DMS114 treated with DMSO at 0.1 percent for 48 hours (cell line): ENCODE measurements around the gene OGFOD1.
A peak's percentile ranks its signal among the peaks of the same experiment; 100 is the strongest.

Source experiments
- DNase-seq: peaks from one replicate; lab custom pipeline; 2025; ENCODE audit not compliant: unreplicated experiment; lab: John Stamatoyannopoulos, UW

OGFOD1 gene

DNA sequence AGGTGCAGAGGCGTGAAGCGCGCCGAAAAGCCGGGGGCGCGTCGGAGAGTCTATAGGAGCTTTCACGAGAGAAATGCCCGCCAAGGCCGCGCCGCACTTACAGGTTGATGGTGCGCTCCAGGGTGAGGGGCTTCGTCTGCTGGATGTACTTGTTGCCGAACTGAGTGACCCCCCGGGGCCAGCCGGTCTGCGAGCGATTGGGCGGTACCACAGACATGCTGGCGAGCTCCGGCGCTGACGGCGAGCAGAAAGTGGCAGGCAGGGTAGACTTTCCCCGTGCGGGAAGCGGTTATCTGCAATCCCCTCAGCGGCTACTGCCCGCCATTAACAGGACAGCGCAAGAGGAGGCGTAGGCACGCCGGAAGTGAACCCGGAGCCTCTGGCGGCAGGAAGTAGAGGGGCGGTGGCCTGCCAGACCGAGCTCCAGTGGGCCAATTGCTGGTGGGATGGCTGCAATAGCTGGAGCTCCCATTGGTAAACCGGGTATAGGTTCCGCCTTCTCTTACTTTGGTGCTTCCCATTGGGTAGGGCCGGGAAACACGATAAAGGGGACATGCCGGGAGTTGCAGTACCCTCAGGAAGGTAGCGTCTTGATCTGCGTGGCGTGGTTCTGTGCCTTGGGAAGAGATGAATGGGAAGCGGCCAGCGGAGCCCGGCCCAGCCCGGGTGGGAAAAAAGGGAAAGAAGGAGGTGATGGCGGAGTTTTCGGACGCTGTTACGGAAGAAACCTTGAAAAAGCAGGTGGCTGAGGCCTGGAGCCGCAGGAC lies at the start of gene OGFOD1, which contains the start of gene NUDT21:
Gene OGFOD1 (plus strand): TSS at position 569 of the 767 bp plus-strand sequence. CDS start 59 bp downstream, at position 628.
Gene NUDT21 (minus strand): TSS at position 347 of the 767 bp plus-strand sequence. CDS start 130 bp downstream, at position 217.
- DNase-seq: peak; percentile 99

DNA sequence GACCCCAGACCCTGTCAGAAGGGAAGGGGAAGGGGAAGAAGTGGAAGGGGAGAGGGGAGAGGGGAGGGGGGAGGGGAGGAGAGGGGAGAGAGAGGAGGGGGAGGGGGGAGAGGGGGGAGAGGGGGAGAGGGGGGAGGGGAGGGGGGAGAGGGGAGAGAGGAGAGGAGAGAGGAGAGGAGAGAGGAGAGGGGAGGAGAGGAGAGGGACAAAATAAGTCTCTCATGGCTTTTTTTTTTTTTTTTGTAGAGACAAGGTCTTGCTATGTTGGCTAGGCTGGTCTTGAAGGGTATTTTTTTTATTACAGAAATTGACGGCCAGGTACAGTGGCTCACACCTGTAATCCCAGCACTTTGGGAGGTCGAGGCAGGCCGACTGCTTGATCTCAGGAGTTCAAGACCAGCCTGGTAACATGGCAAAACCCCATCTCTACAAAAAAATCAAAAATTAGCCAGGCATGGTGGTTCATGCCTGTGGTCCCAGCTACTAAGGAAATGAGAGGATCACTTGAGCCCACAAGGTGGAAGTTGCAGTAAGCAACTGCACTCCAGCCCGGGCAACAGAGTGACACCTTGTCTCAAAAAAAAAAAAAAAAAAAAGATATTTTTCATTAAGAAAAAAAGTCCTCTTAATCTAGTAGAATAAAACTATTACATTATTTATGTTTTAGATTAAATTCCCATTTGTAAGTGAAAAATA lies 45.2 kb upstream of the OGFOD1 start:
- DNase-seq: no peak

- DNase-seq: no peak
These were observed 42.8 kb upstream of the OGFOD1 start for GRCh38 chr16:56408379-56409098.

DNA sequence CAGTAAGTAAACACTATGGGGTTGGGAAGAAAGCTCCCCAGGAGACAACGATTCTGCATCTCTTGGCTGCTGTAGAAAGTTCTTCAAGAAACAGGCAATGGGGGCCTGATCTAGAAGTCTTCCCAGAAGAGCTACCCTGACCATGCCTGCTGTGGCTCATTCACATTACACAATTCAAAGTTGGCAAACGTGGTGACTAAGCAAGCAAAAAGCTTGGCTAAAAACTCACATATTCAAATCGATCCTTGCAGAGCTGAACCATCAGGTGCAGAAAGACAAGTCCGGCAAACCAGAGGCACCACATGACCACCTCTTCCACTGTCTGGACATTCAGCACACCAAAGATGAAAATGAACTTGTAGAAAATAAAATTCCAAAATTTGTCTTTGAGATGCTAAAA lies 42.2 kb upstream of the OGFOD1 start:
- no peak for DNase-seq

DNA sequence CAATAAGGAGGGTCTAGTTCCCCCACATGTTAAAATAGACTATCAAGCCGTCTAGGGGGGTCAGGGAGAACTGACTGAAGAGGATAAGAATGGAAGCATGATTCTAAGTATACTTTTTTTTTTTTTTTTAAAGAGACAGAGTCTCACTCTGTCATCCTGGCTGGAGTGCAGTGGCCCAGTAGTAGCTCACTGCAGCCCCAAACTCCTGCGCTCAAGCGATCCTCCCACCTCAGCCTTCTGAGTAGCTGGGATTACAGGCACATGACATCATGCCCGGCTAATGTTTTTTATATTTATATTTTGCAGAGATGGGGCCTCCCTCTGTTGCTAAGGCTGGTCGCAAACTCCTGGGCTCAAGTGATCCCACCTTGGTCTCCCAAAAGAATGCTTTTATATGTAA lies 40.2 kb upstream of the OGFOD1 start:
- DNase-seq: no peak

DNA sequence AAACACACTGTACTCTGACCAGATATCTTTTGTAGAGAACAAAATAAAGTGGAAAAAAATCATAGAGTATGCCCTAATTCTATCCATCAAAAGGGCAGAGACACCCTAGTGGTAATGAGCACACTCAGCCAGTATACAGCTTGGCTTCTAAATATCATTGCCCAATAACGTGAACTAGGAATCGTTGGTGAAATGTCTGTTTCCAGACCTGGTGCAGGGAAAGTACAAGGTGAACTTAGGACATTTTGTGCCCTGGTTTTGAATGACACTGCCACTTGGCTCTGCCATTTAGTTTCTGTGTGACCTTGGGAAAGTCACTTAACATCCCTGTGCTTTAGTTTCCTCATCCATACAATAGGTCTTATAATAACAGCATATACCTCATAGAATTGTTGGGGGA lies 39.7 kb upstream of the OGFOD1 start:
- no peak for DNase-seq

- no peak for DNase-seq
These were observed 38.0 kb upstream of the OGFOD1 start for GRCh38 chr16:56413381-56413780.

GRCh38 chr16:56414366-56414765 lies 37.0 kb upstream of the OGFOD1 start:
- DNase-seq: no peak

DNA sequence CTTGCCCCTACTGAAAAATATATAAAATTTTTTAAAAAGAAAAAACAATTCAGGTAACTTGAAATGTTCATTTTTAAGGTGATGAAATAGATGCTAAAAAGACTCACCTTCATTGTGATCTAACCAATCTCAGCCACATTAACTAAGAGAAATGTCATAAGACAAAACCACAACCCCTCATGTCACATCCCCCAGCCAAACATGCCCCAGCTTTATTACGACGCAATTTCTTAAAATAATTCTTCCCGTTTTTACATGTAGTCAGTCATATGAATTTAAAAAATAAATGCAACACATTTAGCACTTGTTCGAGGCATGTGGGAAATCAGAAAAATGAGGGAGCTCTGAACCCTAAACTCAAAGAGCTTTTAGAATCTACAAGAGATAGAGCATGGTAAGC lies 35.5 kb upstream of the OGFOD1 start:
- DNase-seq: no peak

DNA sequence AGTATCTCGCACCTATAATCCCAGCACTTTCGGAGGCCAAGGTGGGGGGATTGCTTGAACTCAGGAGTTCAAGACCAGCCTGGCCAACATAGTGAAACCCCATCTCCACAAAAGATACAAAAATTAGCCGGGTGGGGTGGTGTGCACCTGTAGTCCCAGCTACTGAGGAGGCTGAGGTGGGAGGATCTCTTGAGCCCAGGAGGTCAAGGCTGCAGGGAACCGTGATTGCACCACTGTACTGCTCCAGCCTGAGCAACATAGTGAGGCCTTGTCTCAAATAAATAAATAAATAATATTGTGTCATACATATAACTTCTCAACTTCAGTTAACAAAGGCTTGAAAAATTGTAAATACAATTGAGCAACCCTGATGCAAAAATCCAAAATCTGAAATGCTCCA lies 34.2 kb upstream of the OGFOD1 start:
- DNase-seq: no peak

- DNase-seq: no peak
These were observed 31.4 kb upstream of the OGFOD1 start for GRCh38 chr16:56419740-56420548.

- no peak for DNase-seq
These were observed 30.7 kb upstream of the OGFOD1 start for GRCh38 chr16:56420613-56421012.

- no peak for DNase-seq
These were observed 30.0 kb upstream of the OGFOD1 start for GRCh38 chr16:56421313-56421712.

- DNase-seq: no peak
These were observed 29.2 kb upstream of the OGFOD1 start for GRCh38 chr16:56421976-56422669.

GRCh38 chr16:56422896-56423441 lies 28.4 kb upstream of the OGFOD1 start:
- no peak for DNase-seq

GRCh38 chr16:56423584-56424403 lies 27.6 kb upstream of the OGFOD1 start:
- DNase-seq: no peak

- no peak for DNase-seq
These were observed 27.0 kb upstream of the OGFOD1 start for GRCh38 chr16:56424404-56424764.

GRCh38 chr16:56424791-56425438 lies 26.4 kb upstream of the OGFOD1 start:
- DNase-seq: no peak

DNA sequence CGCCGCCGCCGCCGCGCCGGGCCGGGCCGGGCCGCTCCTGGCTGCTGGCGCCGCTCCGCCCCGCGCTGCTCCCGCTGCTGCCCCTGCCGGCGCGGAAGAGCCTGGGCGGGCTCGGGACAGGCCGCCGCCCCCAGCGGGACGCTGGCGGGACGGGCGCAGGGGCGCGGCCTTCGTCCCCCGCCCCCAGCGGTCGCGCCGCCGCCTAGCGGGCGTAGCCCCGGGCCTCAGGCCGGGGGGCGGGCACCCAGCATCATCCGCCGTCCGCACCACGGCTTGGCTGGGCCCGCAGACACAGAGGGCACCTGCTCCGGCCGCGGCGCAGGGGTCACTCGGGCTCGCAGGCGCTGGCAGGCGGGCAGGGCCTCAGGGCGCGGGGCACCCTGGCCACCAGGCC lies 25.9 kb upstream of the OGFOD1 start, which contains the start of gene AMFR:
Gene AMFR (minus strand): TSS at position 107 of the 394 bp plus-strand sequence. CDS start 218 bp downstream, outside the sequence.
- DNase-seq: peak; percentile 53
